CD14-positive monocyte (primary cell): ENCODE results near the gene UBE2QL1. TPM values are rescaled to one million over a fixed set of nuclear protein-coding genes. Genes with fewer than 3 reads are reported as not detected.

Experiments
- DNase-seq, 3 donors: peaks; one replicate each; pipeline ENCODE4 v3.0.0-alpha.2; 2011 to 2022
- H2AFZ ChIP-seq: 2 replicates; pipeline ENCODE4 v1.6.0; 2012; ENCODE audit warnings: mild to moderate bottlenecking, low read depth, low read length, inconsistent platforms; ENCODE audit not compliant: insufficient read depth, poor library complexity, severe bottlenecking
- H3K27ac ChIP-seq, 2 donors: 1 replicate in 1 of 2; 2 replicates in 1 of 2; pipeline ENCODE4 v1.5.1; 2012 to 2013; ENCODE audit warnings: low read length in 2 of 2, control low read depth in 1 of 2, inconsistent platforms in 1 of 2, low read depth in 1 of 2, mild to moderate bottlenecking in 1 of 2
- H3K27me3 ChIP-seq, 2 donors: one replicate each; pipeline versions ENCODE4 v1.6.0 to v1.6.1; 2011 to 2013; ENCODE audit warnings: low read length in 2 of 2; ENCODE audit not compliant: control insufficient read depth in 2 of 2, insufficient read depth in 2 of 2
- H3K36me3 ChIP-seq, 2 donors: replicated peaks in 1 of 2; 1 replicate in 1 of 2; 2 replicates in 1 of 2; pipeline versions ENCODE4 v1.5.1 to v1.6.1; 2012 to 2013; ENCODE audit warnings: low read length in 2 of 2, control low read depth in 1 of 2, inconsistent platforms in 1 of 2, mild to moderate bottlenecking in 1 of 2; ENCODE audit not compliant: insufficient read depth in 2 of 2, control insufficient read depth in 1 of 2
- H3K4me1 ChIP-seq, 2 donors: 1 replicate in 1 of 2; 2 replicates in 1 of 2; pipeline versions ENCODE4 v1.5.1 to v1.6.1; 2012 to 2013; ENCODE audit warnings: low read length in 2 of 2, control low read depth in 1 of 2, inconsistent platforms in 1 of 2, mild to moderate bottlenecking in 1 of 2, moderate library complexity in 1 of 2; ENCODE audit not compliant: insufficient read depth in 2 of 2, control insufficient read depth in 1 of 2
- H3K4me2 ChIP-seq: replicated peaks from 2 replicates; pipeline ENCODE3; 2012; ENCODE audit warnings: low read length, moderate library complexity, mild to moderate bottlenecking; ENCODE audit not compliant: poor library complexity, severe bottlenecking; ENCODE audit errors: extremely low read depth
- H3K4me3 ChIP-seq, 3 experiments: fragments of 200-600 bp in 1 of 3; sonication (generic) in 1 of 3; replicated peaks in 1 of 3; 1 replicate in 2 of 3; 2 replicates in 1 of 3; pipeline ENCODE4 v1.5.1; 2011 to 2013; ENCODE audit warnings: low read length in 3 of 3, mild to moderate bottlenecking in 3 of 3, control low read depth in 2 of 3, low read depth in 2 of 3, inconsistent platforms in 1 of 3, moderate library complexity in 1 of 3
- H3K79me2 ChIP-seq: 2 replicates; pipeline ENCODE4 v1.6.0; 2012; ENCODE audit warnings: mild to moderate bottlenecking, control low read depth, inconsistent platforms, low read length, moderate library complexity; ENCODE audit not compliant: insufficient read depth
- H3K9ac ChIP-seq: 2 replicates; pipeline ENCODE4 v1.6.0; 2017; ENCODE audit warnings: low read length, mild to moderate bottlenecking; ENCODE audit not compliant: insufficient read depth, poor library complexity, severe bottlenecking
- H3K9me3 ChIP-seq, 2 donors: replicated peaks in 1 of 2; 1 replicate in 1 of 2; 2 replicates in 1 of 2; pipeline versions ENCODE4 v1.5.1 to v1.6.1; 2012 to 2013; ENCODE audit warnings: low read length in 2 of 2, control low read depth in 1 of 2; ENCODE audit not compliant: control insufficient read depth in 1 of 2, insufficient read depth in 1 of 2
- H4K20me1 ChIP-seq: 2 replicates; pipeline ENCODE4 v1.6.0; 2012; ENCODE audit warnings: mild to moderate bottlenecking, low read length, control low read depth, moderate library complexity; ENCODE audit not compliant: insufficient read depth
- H3K27ac Mint-ChIP-seq, 7 donors: one replicate each; pipeline ENCODE4 v1.8.0; 2020; ENCODE audit warnings: mild to moderate bottlenecking in 7 of 7, mixed read lengths in 7 of 7, moderate library complexity in 6 of 7, inconsistent platforms in 2 of 7
- H3K27me3 Mint-ChIP-seq, 3 donors: one replicate each; pipeline ENCODE4 v1.8.0; 2021 to 2022; ENCODE audit warnings: low read depth in 3 of 3, mild to moderate bottlenecking in 3 of 3, mixed read lengths in 3 of 3, moderate library complexity in 3 of 3, inconsistent platforms in 1 of 3
- H3K36me3 Mint-ChIP-seq, 2 donors: one replicate each; pipeline ENCODE4 v1.8.0; 2020; ENCODE audit warnings: mixed read lengths in 2 of 2, inconsistent platforms in 1 of 2, mild to moderate bottlenecking in 1 of 2
- H3K4me1 Mint-ChIP-seq: one replicate; pipeline ENCODE4 v1.8.0; 2020; ENCODE audit warnings: mild to moderate bottlenecking, mixed read lengths
- H3K4me3 Mint-ChIP-seq, 2 donors: one replicate each; pipeline ENCODE4 v1.8.0; 2020; ENCODE audit warnings: mild to moderate bottlenecking in 2 of 2, mixed read lengths in 2 of 2, moderate library complexity in 1 of 2
- H3K9me3 Mint-ChIP-seq, 7 donors: one replicate each; pipeline ENCODE4 v1.8.0; 2020 to 2022; ENCODE audit warnings: mixed read lengths in 7 of 7, mild to moderate bottlenecking in 6 of 7, moderate library complexity in 6 of 7, inconsistent platforms in 2 of 7
- CTCF ChIP-seq: fragments of 200-600 bp; IDR thresholded peaks from one replicate; pipeline ENCODE4 v1.8.0; 2022; ENCODE audit warnings: antibody characterized with exemption, mild to moderate bottlenecking
- whole genome bisulfite sequencing: methylation state at CpG from one replicate; pipeline ENCODE4 v1.1.5; 2013; ENCODE audit warnings: missing lambda C conversion rate; ENCODE audit not compliant: insufficient coverage; 5-methylcytosine and 5-hydroxymethylcytosine counted together
- intact Hi-C, 2 donors: fragments of 100-400 bp; cut with micrococcal nuclease; formaldehyde crosslinking; loops; one replicate each; pipeline versions ENCODE4 v1.15.0 to v1.15.1; 2023
- polyA plus RNA-seq, 3 donors: library from polyadenylated mRNA; depleted of rRNA in 1 of 3; unstranded in 2 of 3; stranded (reverse) in 1 of 3; fragments of 300-500 nt in 2 of 3; fragments of >200 nt in 1 of 3; fragmentation: Illumina TruSeq in 2 of 3; gene quantifications; 1 replicate in 2 of 3; 2 replicates in 1 of 3; pipeline ENCODE4 v1.2.3, GENCODE V29; 2012 to 2021

The UBE2QL1 gene
- polyA plus RNA-seq, 3 donors: not detected

DNA sequence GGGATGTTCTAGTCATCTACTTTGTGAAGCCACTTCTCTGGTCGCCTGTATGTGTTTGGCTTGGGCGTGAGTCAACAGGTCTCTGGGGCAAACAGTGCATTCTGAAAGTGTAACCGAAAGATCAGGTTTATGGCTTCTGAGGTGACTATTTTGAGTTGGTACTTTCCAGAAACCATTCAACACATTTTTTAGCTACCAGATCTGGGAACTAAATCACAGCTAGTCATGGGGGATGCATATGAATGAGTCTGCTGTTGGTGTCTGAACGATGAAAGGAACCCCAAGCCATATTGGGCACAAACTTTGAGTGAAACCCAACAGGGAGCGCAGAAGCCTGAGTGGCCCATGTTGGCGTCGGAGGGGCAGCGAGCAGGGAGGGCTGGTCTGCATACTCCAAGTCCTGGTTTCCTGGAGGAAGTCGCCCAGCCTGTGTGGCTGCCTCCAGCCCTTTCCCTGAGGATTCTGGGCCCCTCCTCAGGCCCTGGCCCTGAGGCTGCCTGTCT lies 35.3 kb downstream of the UBE2QL1 start:
- H3K27me3 Mint-ChIP-seq: peaks cover 3 to 8% (median 6%) of the 10 kb centered on the region in 3 donors
- Histone ChIP-seq H3K4me2 (no peak overlapping the region), H2AFZ (no peak overlapping the region), H3K36me3 (no peaks in the 10 kb centered on the region), H3K27ac (no peak overlapping the region), H3K4me3 (no peak overlapping the region), H3K9ac (no peak overlapping the region), H3K4me1 (no peaks in the 10 kb centered on the region), H3K79me2 (no peaks in the 10 kb centered on the region), H3K9me3 (no peaks in the 10 kb centered on the region), H4K20me1 (no peaks in the 10 kb centered on the region), H3K27me3 (no peaks in the 10 kb centered on the region)
- TF ChIP-seq CTCF: no peak
- no peaks in the 10 kb centered on the region for H3K36me3 Mint-ChIP-seq
- peaks cover 0 to 2% (median 0%) of the 10 kb centered on the region in 7 donors for H3K9me3 Mint-ChIP-seq
- H3K4me1 Mint-ChIP-seq: no peaks in the 10 kb centered on the region
- intact Hi-C loops: no loop called here
- H3K4me3 Mint-ChIP-seq: no peak overlapping the region
- H3K27ac Mint-ChIP-seq: no peak overlapping the region
- 91% methylated on average over 6 of the region's 9 CpGs for whole genome bisulfite sequencing
- no peak for DNase-seq

GRCh38 chr5:6484446-6484845 lies 35.8 kb downstream of the UBE2QL1 start:
- peaks cover 0 to 2% (median 0%) of the 10 kb centered on the region in 7 donors for H3K9me3 Mint-ChIP-seq
- no peak overlapping the region for H3K27ac ChIP-seq
- no peak overlapping the region for H3K4me3 Mint-ChIP-seq
- peaks cover 3 to 8% (median 7%) of the 10 kb centered on the region in 3 donors for H3K27me3 Mint-ChIP-seq
- H4K20me1 ChIP-seq: no peaks in the 10 kb centered on the region
- H3K36me3 Mint-ChIP-seq: no peaks in the 10 kb centered on the region
- no peaks in the 10 kb centered on the region for H3K27me3 ChIP-seq
- H2AFZ ChIP-seq: no peak overlapping the region
- H3K36me3 ChIP-seq: no peaks in the 10 kb centered on the region
- H3K4me1 Mint-ChIP-seq: no peaks in the 10 kb centered on the region
- TF ChIP-seq CTCF: no peak
- H3K4me1 ChIP-seq: no peaks in the 10 kb centered on the region
- H3K9ac ChIP-seq: no peak overlapping the region
- intact Hi-C loops: no loop called here
- H3K27ac Mint-ChIP-seq: no peak overlapping the region
- no peak for DNase-seq
- no peak overlapping the region for H3K4me3 ChIP-seq
- no peaks in the 10 kb centered on the region for H3K9me3 ChIP-seq
- no peaks in the 10 kb centered on the region for H3K79me2 ChIP-seq
- no peak overlapping the region for H3K4me2 ChIP-seq
- 94% methylated on average over 12 of the region's 13 CpGs for WGBS
